Measurements from ENCODE around the gene NBPF8.
"Not testable (repeated sequence)": the region's sequence is repeated elsewhere in the genome, so short reads cannot be mapped to it uniquely, and the experiment has no call there.

The NBPF8 gene

DNA sequence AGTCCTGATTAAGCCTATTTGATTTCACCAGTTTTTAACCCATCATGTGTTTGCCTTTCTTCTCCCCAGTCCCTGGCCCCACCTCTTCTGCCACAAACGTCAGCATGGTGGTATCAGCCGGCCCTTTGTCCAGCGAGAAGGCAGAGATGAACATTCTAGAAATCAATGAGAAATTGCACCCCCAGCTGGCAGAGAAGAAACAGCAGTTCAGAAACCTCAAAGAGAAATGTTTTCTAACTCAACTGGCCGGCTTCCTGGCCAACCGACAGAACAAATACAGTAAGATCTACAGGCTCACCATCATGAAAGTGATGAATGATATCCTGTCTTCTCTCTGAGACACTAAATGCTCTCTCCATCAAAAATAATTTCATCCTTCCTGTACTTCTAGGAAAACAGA lies 34.3 kb downstream of the NBPF8 start:
- H3K9ac ChIP-seq (ENCODE audit: low read depth, low read length); H3K27me3 ChIP-seq (ENCODE audit: insufficient read depth, low read length); H3K27ac ChIP-seq (ENCODE audit: low read length); H3K36me3 ChIP-seq (ENCODE audit: insufficient read depth, low read depth, low read length); H3K9me3 ChIP-seq (ENCODE audit: insufficient read depth, low read depth, low read length); H3K4me1 ChIP-seq (ENCODE audit: insufficient read depth, low read length); H3K4me3 ChIP-seq (ENCODE audit: low read length): not testable (repeated sequence)
